Naive thymus-derived CD4-positive, alpha-beta T cell (primary cell): ENCODE measurements around the gene OR14I1. TPM values are rescaled to one million over a fixed set of nuclear protein-coding genes. Genes with fewer than 3 reads are reported as not detected.
"Not testable (repeated sequence)": the region's sequence is repeated elsewhere in the genome, so short reads cannot be mapped to it uniquely, and the experiment has no call there.

Experiments used
- ATAC-seq: fragments of 150-1000 bp; cut with Tn5 transposase; 2 replicates; pipeline ENCODE4 v1.10.0; 2021; ENCODE audit warnings: mild to moderate bottlenecking, moderate library complexity
- CTCF ChIA-PET: fragments of 350-600 bp; sonication (Branson Sonifier 250); formaldehyde crosslinking; loops from one replicate; lab custom pipeline; 2021; ENCODE audit warnings: antibody characterized with exemption; lab: Charles Lee
- POLR2A ChIA-PET: fragments of 350-600 bp; sonication (Branson Sonifier 250); formaldehyde crosslinking; loops from one replicate; lab custom pipeline; 2021; ENCODE audit warnings: antibody characterized with exemption, inconsistent platforms; lab: Charles Lee
- DNase-seq, 9 donors: peaks; one replicate each; pipeline versions ENCODE4 v3.0.0 to v3.0.0-alpha.2; 2020 to 2022; ENCODE audit warnings: mixed read lengths in 1 of 9
- H3K27ac ChIP-seq: one replicate; pipeline ENCODE4 v1.7.0; 2013; ENCODE audit warnings: mild to moderate bottlenecking, low read depth, low read length, moderate library complexity
- H3K27me3 ChIP-seq, 2 donors: one replicate each; pipeline ENCODE4 v1.7.0; 2013; ENCODE audit warnings: low read length in 2 of 2, mild to moderate bottlenecking in 2 of 2, moderate library complexity in 2 of 2; ENCODE audit not compliant: control insufficient read depth in 2 of 2, insufficient read depth in 2 of 2
- H3K36me3 ChIP-seq, 3 experiments: 1 replicate in 2 of 3; 2 replicates in 1 of 3; pipeline ENCODE4 v1.7.0; 2013; ENCODE audit warnings: low read length in 3 of 3, mild to moderate bottlenecking in 3 of 3, moderate library complexity in 1 of 3; ENCODE audit not compliant: insufficient read depth in 3 of 3, control insufficient read depth in 2 of 3
- H3K4me1 ChIP-seq, 2 donors: one replicate each; pipeline ENCODE4 v1.7.0; 2013; ENCODE audit warnings: low read length in 2 of 2, mild to moderate bottlenecking in 2 of 2, moderate library complexity in 1 of 2; ENCODE audit not compliant: control insufficient read depth in 2 of 2, insufficient read depth in 2 of 2
- H3K4me3 ChIP-seq: 2 replicates; pipeline ENCODE4 v1.7.0; 2013; ENCODE audit warnings: mild to moderate bottlenecking, low read length
- H3K9me3 ChIP-seq, 3 experiments: 1 replicate in 2 of 3; 2 replicates in 1 of 3; pipeline ENCODE4 v1.7.0; 2013; ENCODE audit warnings: low read length in 3 of 3; ENCODE audit not compliant: control insufficient read depth in 2 of 3
- H3K27ac Mint-ChIP-seq, 9 donors: one replicate each; pipeline ENCODE4 v1.8.0; 2020 to 2022; ENCODE audit warnings: mixed read lengths in 9 of 9, mild to moderate bottlenecking in 8 of 9, moderate library complexity in 5 of 9, inconsistent platforms in 2 of 9
- H3K27me3 Mint-ChIP-seq, 5 donors: one replicate each; pipeline ENCODE4 v1.8.0; 2021 to 2022; ENCODE audit warnings: mixed read lengths in 5 of 5, mild to moderate bottlenecking in 1 of 5
- H3K36me3 Mint-ChIP-seq, 5 donors: one replicate each; pipeline ENCODE4 v1.8.0; 2020 to 2022; ENCODE audit warnings: mixed read lengths in 5 of 5, mild to moderate bottlenecking in 3 of 5, inconsistent platforms in 1 of 5
- H3K4me1 Mint-ChIP-seq, 7 donors: one replicate each; pipeline ENCODE4 v1.8.0; 2020 to 2022; ENCODE audit warnings: mixed read lengths in 7 of 7, mild to moderate bottlenecking in 3 of 7, inconsistent platforms in 1 of 7
- H3K4me3 Mint-ChIP-seq, 10 donors: one replicate each; pipeline ENCODE4 v1.8.0; 2020 to 2022; ENCODE audit warnings: mild to moderate bottlenecking in 10 of 10, mixed read lengths in 10 of 10, moderate library complexity in 6 of 10, inconsistent platforms in 2 of 10
- H3K9me3 Mint-ChIP-seq, 11 donors: one replicate each; pipeline ENCODE4 v1.8.0; 2020 to 2022; ENCODE audit warnings: mixed read lengths in 11 of 11, mild to moderate bottlenecking in 4 of 11, inconsistent platforms in 1 of 11, moderate library complexity in 1 of 11
- intact Hi-C, 2 donors: fragments of 100-400 bp; cut with micrococcal nuclease; formaldehyde crosslinking; loops; one replicate each; pipeline ENCODE4 v1.15.1; 2023
- polyA plus RNA-seq, 2 donors: library from polyadenylated mRNA; unstranded; fragments of 300-500 nt; fragmentation: Illumina TruSeq; gene quantifications; one replicate each; pipeline ENCODE4 v1.2.3, GENCODE V29; 2021
- total RNA-seq, 6 experiments: library from RNA in 5 of 6; stranded (reverse) in 5 of 6; gene quantifications; 1 replicate in 5 of 6; 2 replicates in 1 of 6; pipeline ENCODE4 v1.2.3 and lab custom pipeline; 2021 to 2026

OR14I1 gene
- total and polyA plus RNA-seq, 7 experiments from 2014 or later, result not detected

- H3K4me1 ChIP-seq, H3K9me3 Mint-ChIP-seq, H3K27me3 ChIP-seq, H3K27ac ChIP-seq, CTCF ChIA-PET, H3K4me3 ChIP-seq, H3K4me1 Mint-ChIP-seq, POLR2A ChIA-PET, DNase-seq, H3K36me3 ChIP-seq, H3K4me3 Mint-ChIP-seq, H3K36me3 Mint-ChIP-seq, intact Hi-C loops, H3K9me3 ChIP-seq, H3K27me3 Mint-ChIP-seq: not testable (repeated sequence)
- H3K27ac Mint-ChIP-seq, result peak overlapping the region in 2 of 9 donors; percentile 57 to 80
- peak; percentile 52 for ATAC-seq
Observed at GRCh38 chr1:248663453-248664328, 38.9 kb downstream of the OR14I1 start.

- H3K9me3 Mint-ChIP-seq, result not testable (repeated sequence)
Observed at GRCh38 chr1:248656797-248657196, 45.8 kb downstream of the OR14I1 start.

GRCh38 chr1:248655354-248655753 is 47.2 kb downstream of the OR14I1 start, which contains the start of gene OR2T27:
Gene OR2T27 (minus strand): TSS chr1:248655528. CDS start chr1:248650884, 4,644 bp downstream.
- POLR2A ChIA-PET, H3K27ac ChIP-seq, DNase-seq, H3K36me3 Mint-ChIP-seq, intact Hi-C loops, H3K4me1 Mint-ChIP-seq, ATAC-seq, H3K27ac Mint-ChIP-seq, H3K9me3 ChIP-seq, H3K4me1 ChIP-seq, H3K27me3 ChIP-seq, H3K36me3 ChIP-seq, H3K27me3 Mint-ChIP-seq, H3K4me3 Mint-ChIP-seq, CTCF ChIA-PET, H3K9me3 Mint-ChIP-seq, H3K4me3 ChIP-seq: not testable (repeated sequence)

More at GRCh38 chr1:248656797-248657196, 45.8 kb downstream of the OR14I1 start:
- H3K4me3 ChIP-seq, POLR2A ChIA-PET, H3K27ac Mint-ChIP-seq, H3K36me3 Mint-ChIP-seq, H3K4me1 ChIP-seq, H3K36me3 ChIP-seq, H3K27ac ChIP-seq, H3K27me3 Mint-ChIP-seq, H3K27me3 ChIP-seq, H3K4me3 Mint-ChIP-seq, intact Hi-C loops, DNase-seq, H3K4me1 Mint-ChIP-seq, ATAC-seq, CTCF ChIA-PET, H3K9me3 ChIP-seq: not testable (repeated sequence)

Other genes starting within 250 kb of the OR14I1 start
- gene OR2T3, start 229.4 kb downstream of the OR14I1 start, total RNA-seq, result not detected
- not detected for gene OR2T3, start 229.4 kb downstream of the OR14I1 start, polyA plus RNA-seq
- not detected for gene OR2T5, start 214.2 kb downstream of the OR14I1 start, total RNA-seq
- not detected for gene OR2T5, start 214.2 kb downstream of the OR14I1 start, polyA plus RNA-seq
- not detected for gene OR2G6, start 194.7 kb downstream of the OR14I1 start, total RNA-seq
- gene OR2G6, start 194.7 kb downstream of the OR14I1 start, polyA plus RNA-seq, result not detected
- gene OR2T29, start 140.0 kb downstream of the OR14I1 start, total RNA-seq, result not detected
- not detected for gene OR2T29, start 140.0 kb downstream of the OR14I1 start, polyA plus RNA-seq
- not detected for gene OR2T34, start 128.0 kb downstream of the OR14I1 start, total RNA-seq
- gene OR2T34, start 128.0 kb downstream of the OR14I1 start, polyA plus RNA-seq, result under 1 TPM in 1 of 2 donors, not detected in 1; 0.47 TPM
- gene OR2T10, start 105.1 kb downstream of the OR14I1 start, total RNA-seq, result not detected
- gene OR2T10, start 105.1 kb downstream of the OR14I1 start, polyA plus RNA-seq, result not detected
- gene OR2T11, start 67.7 kb downstream of the OR14I1 start, total RNA-seq, result not detected
- not detected for gene OR2T11, start 67.7 kb downstream of the OR14I1 start, polyA plus RNA-seq
- not detected for gene OR2T35, start 57.5 kb downstream of the OR14I1 start, total RNA-seq
- not detected for gene OR2T35, start 57.5 kb downstream of the OR14I1 start, polyA plus RNA-seq
- not detected for gene OR2T27, start 47.2 kb downstream of the OR14I1 start, total RNA-seq
- not detected for gene OR2T27, start 47.2 kb downstream of the OR14I1 start, polyA plus RNA-seq
- not detected for gene LYPD8, start 53.0 kb upstream of the OR14I1 start, total RNA-seq
- gene LYPD8, start 53.0 kb upstream of the OR14I1 start, polyA plus RNA-seq, result not detected
- gene SH3BP5L, start 123.1 kb upstream of the OR14I1 start, total RNA-seq, result 10 to 100 TPM; 22.5 to 51.1 (median 33.3) TPM
- gene SH3BP5L, start 123.1 kb upstream of the OR14I1 start, polyA plus RNA-seq, result 1 to 10 TPM; 4.4 to 7.3 TPM
- 10 to 100 TPM; 28.7 to 49.8 (median 42.7) TPM for gene ZNF672, start 135.5 kb upstream of the OR14I1 start, total RNA-seq
- 10 to 100 TPM; 16.6 to 33.7 TPM for gene ZNF672, start 135.5 kb upstream of the OR14I1 start, polyA plus RNA-seq
- 10 to 100 TPM; 44.5 to 87.5 (median 68.0) TPM for gene ZNF692, start 156.3 kb upstream of the OR14I1 start, total RNA-seq
- gene ZNF692, start 156.3 kb upstream of the OR14I1 start, polyA plus RNA-seq, result 10 to 100 TPM in 1 of 2 donors, 1 to 10 TPM in 1; 7.6 to 13.7 TPM
- gene PGBD2, start 203.5 kb upstream of the OR14I1 start, total RNA-seq, result 10 to 100 TPM in 2 of 5 experiments, 1 to 10 TPM in 3; 2.9 to 19.0 (median 7.6) TPM
- 10 to 100 TPM in 1 of 2 donors, 1 to 10 TPM in 1; 5.7 to 11.2 TPM for gene PGBD2, start 203.5 kb upstream of the OR14I1 start, polyA plus RNA-seq